Natural killer cell treated with Interleukin-12 subunit alpha and Interleukin-12 subunit beta and Interleukin-15 and Interleukin-18, amount 100 ng/mL, for 72 hours (primary cell): ENCODE measurements around the gene CSTB. TPM values are rescaled to one million over a fixed set of nuclear protein-coding genes. Genes with fewer than 3 reads are reported as not detected.

Experiments
- ATAC-seq, 2 donors: fragments of 150-1000 bp; cut with Tn5 transposase in 1 of 2; sonication (Bioruptor Pico), chemical (Tn5 transposase) in 1 of 2; 2 replicates each; pipeline ENCODE4 v1.10.0; 2021
- DNase-seq: peaks from one replicate; pipeline ENCODE4 v3.0.0; 2022; ENCODE audit warnings: low spot score
- H3K27ac Mint-ChIP-seq, 2 donors: 1 replicate in 1 of 2; 2 replicates in 1 of 2; pipeline ENCODE4 v1.8.0; 2022; ENCODE audit warnings: mixed read lengths in 2 of 2, mild to moderate bottlenecking in 1 of 2, moderate library complexity in 1 of 2
- H3K27me3 Mint-ChIP-seq, 2 donors: 1 replicate in 1 of 2; 2 replicates in 1 of 2; pipeline ENCODE4 v1.8.0; 2022; ENCODE audit warnings: mixed read lengths in 2 of 2
- H3K36me3 Mint-ChIP-seq: one replicate; pipeline ENCODE4 v1.8.0; 2022; ENCODE audit warnings: mixed read lengths
- H3K4me1 Mint-ChIP-seq, 2 donors: 1 replicate in 1 of 2; 2 replicates in 1 of 2; pipeline ENCODE4 v1.8.0; 2022; ENCODE audit warnings: low read depth in 2 of 2, mixed read lengths in 2 of 2, mild to moderate bottlenecking in 1 of 2
- H3K4me3 Mint-ChIP-seq: one replicate; pipeline ENCODE4 v1.8.0; 2022; ENCODE audit warnings: mixed read lengths
- H3K9me3 Mint-ChIP-seq: 2 replicates; pipeline ENCODE4 v1.8.0; 2022; ENCODE audit warnings: mixed read lengths
- total RNA-seq, 2 donors: library from RNA; stranded (reverse); gene quantifications; one replicate each; pipeline ENCODE4 v1.2.3, GENCODE V29; 2022

The CSTB gene
- total RNA-seq, 2 donors from 2014 or later = 15.3 to 15.4 TPM

GRCh38 chr21:43814215-43815106, 38.4 kb upstream of the CSTB start:
- DNase-seq (no peak), ATAC-seq (no peak)
- H3K27me3 Mint-ChIP-seq = peaks cover 0 to 4% of the 10 kb centered on the region in 2 donors
- peaks cover 0 to 17% of the 10 kb centered on the region in 2 donors for H3K4me1 Mint-ChIP-seq
- peaks cover 5% of the 10 kb centered on the region for H3K9me3 Mint-ChIP-seq
- H3K36me3 Mint-ChIP-seq = no peaks in the 10 kb centered on the region
- no peak overlapping the region for H3K4me3 Mint-ChIP-seq
- H3K27ac Mint-ChIP-seq = no peak overlapping the region

GRCh38 chr21:43813656-43813980, 37.5 kb upstream of the CSTB start:
- peaks cover 0 to 13% of the 10 kb centered on the region in 2 donors for H3K4me1 Mint-ChIP-seq
- DNase-seq = no peak
- no peaks in the 10 kb centered on the region for H3K36me3 Mint-ChIP-seq
- peaks cover 0 to 2% of the 10 kb centered on the region in 2 donors for H3K27me3 Mint-ChIP-seq
- H3K9me3 Mint-ChIP-seq = peaks cover under 1% of the 10 kb centered on the region
- ATAC-seq = no peak
- H3K4me3 Mint-ChIP-seq = no peak overlapping the region
- no peak overlapping the region for H3K27ac Mint-ChIP-seq

- ATAC-seq (no peak), DNase-seq (no peak)
- Mint-ChIP-seq H3K27me3 (peaks cover 0 to 2% of the 10 kb centered on the region in 2 donors), H3K27ac (no peak overlapping the region), H3K36me3 (no peaks in the 10 kb centered on the region), H3K4me1 (peaks cover 0 to 13% of the 10 kb centered on the region in 2 donors), H3K9me3 (no peaks in the 10 kb centered on the region), H3K4me3 (no peak overlapping the region)
These were observed 37.0 kb upstream of the CSTB start for GRCh38 chr21:43812957-43813655.

DNA sequence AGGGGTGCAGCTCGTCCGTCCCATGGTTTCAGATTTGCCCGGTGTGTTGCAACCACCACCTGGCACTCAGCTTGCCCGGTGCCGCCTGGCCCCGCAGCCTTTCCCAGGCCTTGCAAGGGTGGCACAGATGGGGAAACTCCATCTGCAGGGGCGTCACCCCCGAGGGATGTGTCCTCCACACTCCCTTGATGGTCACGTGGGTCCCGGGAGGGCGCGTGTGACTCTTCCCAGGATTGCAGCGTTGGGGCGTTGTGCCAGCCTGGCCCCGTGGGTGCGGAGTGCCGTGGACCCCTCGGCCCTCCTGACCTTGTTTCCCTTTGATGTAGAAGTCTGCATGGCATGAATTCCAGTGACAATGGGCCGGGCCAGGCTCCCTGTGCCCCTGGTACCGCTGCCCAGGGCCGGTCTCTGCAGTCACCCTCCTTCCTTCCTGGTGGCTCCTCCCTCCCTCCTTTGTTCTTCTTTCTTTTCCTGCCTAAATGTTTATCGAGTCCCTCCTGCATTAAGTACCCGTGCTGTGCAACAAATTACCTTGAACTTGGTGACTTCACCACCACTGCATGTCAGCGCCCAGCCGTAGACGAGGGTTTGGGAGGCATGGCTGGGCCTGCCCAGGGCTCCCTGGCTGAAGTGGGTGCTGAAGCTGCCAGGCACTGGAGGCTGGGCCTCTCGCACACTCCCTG, 36.2 kb upstream of the CSTB start:
- no peak for DNase-seq
- Mint-ChIP-seq H3K27ac (no peak overlapping the region), H3K9me3 (no peaks in the 10 kb centered on the region), H3K4me3 (no peak overlapping the region), H3K4me1 (peaks cover 0 to 13% of the 10 kb centered on the region in 2 donors), H3K36me3 (no peaks in the 10 kb centered on the region), H3K27me3 (peaks cover 0 to 2% of the 10 kb centered on the region in 2 donors)
- no peak for ATAC-seq

GRCh38 chr21:43811262-43812105, 35.4 kb upstream of the CSTB start:
- H3K4me1 Mint-ChIP-seq = peaks cover 0 to 13% of the 10 kb centered on the region in 2 donors
- H3K27me3 Mint-ChIP-seq = peaks cover 0 to 2% of the 10 kb centered on the region in 2 donors
- no peaks in the 10 kb centered on the region for H3K36me3 Mint-ChIP-seq
- no peak overlapping the region for H3K27ac Mint-ChIP-seq
- no peaks in the 10 kb centered on the region for H3K9me3 Mint-ChIP-seq
- H3K4me3 Mint-ChIP-seq = no peak overlapping the region
- ATAC-seq = no peak
- DNase-seq = no peak

- Mint-ChIP-seq H3K9me3 (no peaks in the 10 kb centered on the region), H3K4me1 (peaks cover 0 to 13% of the 10 kb centered on the region in 2 donors), H3K27me3 (peaks cover 0 to 2% of the 10 kb centered on the region in 2 donors), H3K36me3 (no peaks in the 10 kb centered on the region), H3K27ac (no peak overlapping the region), H3K4me3 (no peak overlapping the region)
- DNase-seq = peak; percentile 82
- peak; percentile 87 to 88 for ATAC-seq
These were observed 34.6 kb upstream of the CSTB start for GRCh38 chr21:43810505-43811261.

GRCh38 chr21:43809853-43810504, 33.9 kb upstream of the CSTB start:
- Mint-ChIP-seq H3K36me3 (no peaks in the 10 kb centered on the region), H3K27me3 (peaks cover 0 to 2% of the 10 kb centered on the region in 2 donors), H3K27ac (no peak overlapping the region), H3K4me1 (peaks cover 0 to 13% of the 10 kb centered on the region in 2 donors), H3K9me3 (no peaks in the 10 kb centered on the region), H3K4me3 (no peak overlapping the region)
- ATAC-seq = no peak
- no peak for DNase-seq

DNA sequence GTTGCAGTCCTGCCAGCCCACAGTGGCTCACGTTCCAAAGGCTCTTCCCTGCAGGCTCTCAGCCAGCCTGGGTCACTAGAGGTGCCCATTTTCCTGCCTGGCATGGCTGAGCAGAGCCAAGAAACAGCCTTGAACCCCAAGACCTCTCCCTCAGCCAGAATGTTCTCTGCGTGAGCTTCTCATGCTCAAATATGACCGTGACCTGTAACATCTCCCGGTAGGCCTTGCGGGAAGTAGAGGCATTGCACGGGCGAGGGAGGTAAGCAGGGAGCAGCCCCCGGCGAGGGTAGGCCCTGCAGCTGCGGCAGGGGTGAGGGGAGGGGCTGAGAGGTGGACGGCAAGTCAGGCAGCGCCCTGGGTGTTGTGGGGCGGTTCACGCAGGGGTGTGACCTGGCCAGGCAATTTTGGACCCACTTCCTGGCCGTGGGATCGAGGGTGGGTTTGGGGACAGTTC, 33.3 kb upstream of the CSTB start:
- Mint-ChIP-seq H3K4me1 (peaks cover 0 to 9% of the 10 kb centered on the region in 2 donors), H3K27ac (no peak overlapping the region), H3K27me3 (peaks cover 0 to 2% of the 10 kb centered on the region in 2 donors), H3K9me3 (no peaks in the 10 kb centered on the region), H3K4me3 (no peak overlapping the region), H3K36me3 (no peaks in the 10 kb centered on the region)
- DNase-seq (no peak), ATAC-seq (no peak)

GRCh38 chr21:43808832-43809251, 32.7 kb upstream of the CSTB start:
- peaks cover 0 to 2% of the 10 kb centered on the region in 2 donors for H3K27me3 Mint-ChIP-seq
- peaks cover 0 to 9% of the 10 kb centered on the region in 2 donors for H3K4me1 Mint-ChIP-seq
- DNase-seq (no peak), ATAC-seq (no peak)
- no peaks in the 10 kb centered on the region for H3K9me3 Mint-ChIP-seq
- no peaks in the 10 kb centered on the region for H3K36me3 Mint-ChIP-seq
- H3K27ac Mint-ChIP-seq = no peak overlapping the region
- no peak overlapping the region for H3K4me3 Mint-ChIP-seq

- peaks cover 0 to 2% of the 10 kb centered on the region in 2 donors for H3K27me3 Mint-ChIP-seq
- DNase-seq = no peak
- H3K4me1 Mint-ChIP-seq = peaks cover 0 to 9% of the 10 kb centered on the region in 2 donors
- no peak overlapping the region for H3K4me3 Mint-ChIP-seq
- no peak overlapping the region for H3K27ac Mint-ChIP-seq
- no peaks in the 10 kb centered on the region for H3K36me3 Mint-ChIP-seq
- ATAC-seq = no peak
- H3K9me3 Mint-ChIP-seq = no peaks in the 10 kb centered on the region
These were observed 32.3 kb upstream of the CSTB start for GRCh38 chr21:43808367-43808766.

DNA sequence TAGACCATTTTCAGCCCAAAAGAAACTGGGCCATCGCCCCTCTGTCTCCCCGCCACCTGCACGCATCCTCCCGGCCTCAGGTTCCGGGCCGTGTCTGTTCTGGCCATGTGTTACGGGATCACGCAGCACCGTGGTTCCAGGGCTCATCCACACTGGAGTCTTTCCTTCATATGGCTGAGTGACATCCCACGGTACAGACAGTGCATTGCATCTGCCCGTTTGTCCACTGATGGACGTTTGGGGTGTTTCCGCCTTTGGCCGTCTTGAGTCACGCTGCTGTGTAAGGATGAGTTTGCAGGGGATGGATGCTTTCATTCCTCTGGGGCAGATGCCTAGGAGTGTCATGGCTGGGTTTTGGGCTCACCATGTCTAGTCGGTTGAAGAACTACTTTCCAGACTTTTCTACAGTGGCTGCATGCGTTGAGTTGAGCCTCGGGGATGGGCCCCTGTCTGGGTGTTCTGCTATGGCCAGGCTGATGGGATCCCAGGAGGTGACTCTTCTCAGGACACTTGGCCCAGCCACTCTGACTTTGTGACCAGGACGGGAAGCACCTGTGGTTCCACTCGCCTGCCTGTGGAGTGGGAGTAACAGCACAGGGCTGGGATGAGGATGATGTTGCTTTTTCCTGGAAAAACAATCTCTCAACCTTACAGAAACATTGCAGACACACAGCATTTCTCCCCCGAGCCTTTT, 30.1 kb upstream of the CSTB start:
- Mint-ChIP-seq H3K4me3 (no peak overlapping the region), H3K27ac (peak overlapping the region in 1 of 2 donors; percentile 5), H3K36me3 (no peaks in the 10 kb centered on the region), H3K4me1 (peaks cover 0 to 5% of the 10 kb centered on the region in 2 donors), H3K9me3 (no peaks in the 10 kb centered on the region), H3K27me3 (no peaks in the 10 kb centered on the region)
- DNase-seq (no peak), ATAC-seq (no peak)
